HG03095 (cell line): ENCODE data around the gene ZCCHC14.

ENCODE experiments used
- ATAC-seq: cut with Tn5 transposase; IDR thresholded peaks from one replicate; pipeline ENCODE4 v1.9.1; 2021; ENCODE audit warnings: moderate library complexity; ENCODE audit not compliant: unreplicated experiment

ZCCHC14 gene

GRCh38 chr16:87492721-87493607 is at the start of gene ZCCHC14:
ZCCHC14 (minus strand) TSS chr16:87493024; CDS start chr16:87492238, 786 bp downstream.
- ATAC-seq, result peak; percentile 90

DNA sequence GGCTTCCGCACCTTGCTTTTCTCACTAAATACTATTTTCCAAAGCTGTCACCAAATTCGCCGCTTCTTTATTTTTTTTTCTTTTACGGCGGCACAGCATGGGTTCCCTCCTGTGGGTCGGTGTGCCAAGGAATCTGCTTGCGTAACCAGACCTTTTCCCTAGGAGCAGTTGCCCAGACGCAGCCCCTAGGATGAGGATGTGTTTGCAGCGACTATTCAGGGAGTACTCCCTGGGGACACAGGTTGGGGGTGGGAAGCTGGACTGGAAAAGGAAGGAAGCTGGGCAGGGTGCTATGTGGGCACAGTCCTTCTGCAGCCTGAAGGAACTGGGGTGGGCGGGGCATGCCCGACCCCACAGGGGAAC is 49.0 kb upstream of the ZCCHC14 start:
- no peak for ATAC-seq

DNA sequence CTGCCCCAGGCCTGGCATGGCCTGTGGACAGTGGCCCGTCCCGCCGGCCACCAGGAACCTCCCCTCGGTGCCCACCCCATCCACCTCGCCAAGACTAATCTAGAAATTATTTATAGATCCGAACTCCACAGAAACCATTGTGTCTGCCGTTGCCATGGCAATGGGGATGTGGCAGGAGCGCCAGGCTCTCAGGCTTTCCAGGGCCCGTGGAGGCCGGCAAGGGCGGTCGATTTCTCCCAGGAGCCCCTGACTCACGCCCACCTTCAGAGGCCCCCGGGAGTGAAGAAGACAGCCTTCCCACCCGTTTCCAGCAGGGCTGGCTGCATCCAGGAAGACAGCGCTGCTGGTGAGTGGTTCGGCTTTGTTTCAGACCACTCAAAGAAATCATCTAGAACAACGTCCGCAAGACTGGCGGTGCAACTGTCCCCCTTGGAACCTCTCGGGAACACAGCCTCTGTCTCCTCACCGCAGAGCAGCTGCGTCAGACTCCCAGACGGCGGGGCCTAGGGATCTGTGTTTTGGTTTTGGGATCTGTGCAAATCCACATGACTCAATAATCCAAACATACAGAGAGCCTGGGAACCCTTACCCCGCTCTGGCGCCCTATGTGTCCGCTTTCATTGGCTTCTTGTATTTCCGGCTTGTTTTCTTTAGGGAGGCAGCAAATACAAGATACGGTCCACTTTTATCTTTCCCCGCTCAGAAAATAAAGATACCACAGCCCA is 48.5 kb upstream of the ZCCHC14 start:
- no peak for ATAC-seq

DNA sequence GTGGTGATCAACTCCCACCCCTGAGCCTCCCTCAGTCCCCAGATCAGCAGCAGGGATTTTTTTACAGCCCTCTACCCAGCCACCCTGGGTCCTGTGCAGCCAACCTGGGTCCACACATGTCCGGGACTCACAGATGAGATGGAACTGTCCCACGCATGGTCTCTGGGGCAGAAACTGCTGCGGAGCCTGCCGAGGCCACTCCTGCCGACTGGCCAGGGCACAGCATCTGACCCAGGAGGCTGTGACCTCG is 48.0 kb upstream of the ZCCHC14 start:
- no peak for ATAC-seq

DNA sequence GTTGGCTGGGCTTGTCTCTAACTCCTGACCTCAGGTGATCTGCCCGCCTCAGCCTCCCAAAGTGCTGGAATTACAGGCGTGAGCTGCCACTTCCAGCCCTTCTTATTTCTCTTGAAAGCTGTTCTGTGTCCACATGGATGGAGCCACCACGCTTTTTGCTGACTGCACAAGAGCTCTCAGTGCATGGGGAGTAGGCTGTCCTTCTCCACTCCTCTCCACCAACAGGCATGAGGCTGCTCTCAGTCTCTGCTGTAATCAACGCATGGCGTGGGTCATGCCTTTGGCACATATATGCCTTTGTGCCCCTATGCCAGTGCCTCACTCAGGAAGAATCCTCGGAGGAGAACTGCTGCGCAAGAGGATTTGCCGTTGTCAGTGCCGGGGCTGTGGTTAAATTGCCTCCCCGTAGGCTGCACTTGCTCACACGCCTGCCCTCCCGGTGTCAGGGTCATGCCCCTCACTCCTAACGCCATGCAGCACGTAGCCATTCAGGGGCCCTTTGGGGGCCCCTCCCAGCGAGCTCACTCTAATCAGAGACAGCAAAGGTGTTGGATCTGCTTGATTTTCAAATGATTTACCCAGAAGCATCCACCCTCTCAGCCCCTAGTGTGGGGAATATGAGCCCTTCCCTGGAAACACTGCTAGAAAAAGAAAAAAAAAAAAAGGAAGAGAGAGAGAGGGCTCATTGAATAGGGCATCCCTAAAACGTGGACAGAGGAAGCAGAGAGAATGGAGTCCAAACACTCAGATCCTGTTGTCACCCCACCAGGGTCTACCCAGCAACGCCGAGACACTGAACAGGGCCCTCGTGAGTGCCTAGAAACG is 47.5 kb upstream of the ZCCHC14 start:
- no peak for ATAC-seq

- no peak for ATAC-seq
These were observed 46.3 kb upstream of the ZCCHC14 start for GRCh38 chr16:87539113-87539512.

DNA sequence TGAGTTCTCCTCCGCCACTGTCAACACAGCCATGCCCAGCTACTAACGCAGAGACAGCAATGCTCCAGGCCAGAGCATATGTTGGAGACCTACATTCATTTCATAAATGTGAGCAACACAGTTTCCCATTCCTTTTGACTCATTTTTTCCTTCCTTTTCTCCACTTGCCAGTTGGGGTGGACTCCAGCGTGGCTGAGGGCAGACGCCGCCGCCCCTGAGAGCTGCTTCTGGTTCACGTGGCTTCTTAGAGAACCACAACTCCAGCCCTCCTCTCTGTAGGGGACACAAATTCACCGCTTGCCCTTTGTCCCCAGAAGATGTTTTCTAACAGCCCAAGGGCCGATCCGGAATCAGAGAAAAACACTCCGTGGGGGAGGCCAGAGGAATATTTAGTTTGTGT is 45.8 kb upstream of the ZCCHC14 start:
- ATAC-seq, result no peak

GRCh38 chr16:87538160-87538559 is 45.3 kb upstream of the ZCCHC14 start:
- no peak for ATAC-seq

DNA sequence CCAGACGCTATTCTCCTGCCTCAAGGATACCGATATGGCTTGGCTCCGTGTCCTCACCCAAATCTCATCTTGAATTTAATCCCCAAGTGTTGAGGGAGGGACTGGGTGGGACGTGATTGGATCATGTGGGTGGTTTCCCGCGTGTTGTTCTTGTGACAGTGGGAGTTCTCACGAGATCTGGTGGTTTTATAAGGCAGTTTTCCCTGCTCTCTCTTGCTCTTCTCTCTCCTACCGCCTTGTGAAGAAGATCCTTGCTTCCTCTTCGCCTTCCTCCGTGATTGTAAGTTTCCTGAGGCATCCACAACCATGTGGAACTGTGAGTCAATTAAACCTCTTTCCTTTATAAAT is 43.9 kb upstream of the ZCCHC14 start:
- no peak for ATAC-seq

- no peak for ATAC-seq
These were observed 43.3 kb upstream of the ZCCHC14 start for GRCh38 chr16:87535855-87536794.

DNA sequence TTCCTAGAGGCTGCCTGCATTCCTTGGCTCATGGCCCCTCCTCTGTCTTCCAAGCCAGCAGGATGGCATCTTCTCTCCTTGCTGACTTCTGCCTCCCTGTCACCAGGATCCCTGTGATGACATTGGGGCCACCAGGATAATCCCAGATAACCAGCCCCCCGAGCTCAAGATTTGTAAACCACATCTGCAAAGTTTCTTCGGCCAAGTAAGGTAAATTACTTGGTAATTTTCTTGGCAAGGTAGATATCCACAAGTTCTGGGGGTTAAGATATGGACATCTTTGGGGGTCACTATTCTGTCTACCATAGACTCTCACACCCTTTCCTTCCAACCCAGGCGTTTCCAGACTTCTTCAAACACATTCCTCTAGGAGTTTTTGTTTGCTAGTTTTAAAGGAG is 42.6 kb upstream of the ZCCHC14 start:
- ATAC-seq, result no peak

GRCh38 chr16:87534751-87535150 is 41.9 kb upstream of the ZCCHC14 start:
- no peak for ATAC-seq

GRCh38 chr16:87534030-87534653 is 41.3 kb upstream of the ZCCHC14 start:
- ATAC-seq, result no peak

DNA sequence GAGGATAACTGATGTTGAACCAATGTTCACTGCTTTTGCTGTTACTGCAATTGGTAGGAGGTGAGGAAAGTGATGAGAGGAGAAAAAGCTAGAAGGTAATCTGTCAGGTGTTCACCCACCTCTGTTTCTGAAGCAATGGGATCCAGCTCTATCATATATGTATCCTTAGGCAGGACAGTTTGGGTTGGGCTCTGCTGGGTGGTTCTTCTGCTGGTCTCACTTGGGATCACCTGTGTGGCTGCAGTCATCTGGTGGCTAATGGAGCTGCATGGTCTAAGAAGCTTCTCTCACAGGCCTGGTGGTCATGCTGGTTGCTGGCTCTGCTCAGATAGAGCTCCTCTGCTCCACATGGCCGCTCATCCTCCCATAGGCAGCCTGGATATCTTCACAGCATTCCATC is 40.2 kb upstream of the ZCCHC14 start:
- no peak for ATAC-seq

DNA sequence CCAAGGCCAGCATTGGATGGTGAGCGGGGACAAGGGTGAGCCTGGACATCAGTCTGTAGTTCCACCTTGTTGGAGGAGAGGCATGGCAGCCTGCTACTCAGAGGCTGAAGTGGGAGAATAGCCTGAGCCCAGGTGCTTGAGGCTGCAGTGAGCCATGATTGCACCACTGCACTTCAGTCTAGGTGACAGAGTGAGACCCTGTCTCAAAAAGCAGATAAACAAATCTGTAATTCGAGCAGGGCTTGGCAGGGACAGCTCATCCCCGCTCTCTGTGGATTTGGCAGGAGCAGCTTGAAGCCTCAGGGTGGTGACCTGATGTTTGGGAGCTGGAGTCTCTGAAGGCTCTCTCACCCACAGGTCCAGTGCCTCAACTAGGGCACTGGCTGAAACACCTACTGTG is 38.6 kb upstream of the ZCCHC14 start:
- no peak for ATAC-seq

DNA sequence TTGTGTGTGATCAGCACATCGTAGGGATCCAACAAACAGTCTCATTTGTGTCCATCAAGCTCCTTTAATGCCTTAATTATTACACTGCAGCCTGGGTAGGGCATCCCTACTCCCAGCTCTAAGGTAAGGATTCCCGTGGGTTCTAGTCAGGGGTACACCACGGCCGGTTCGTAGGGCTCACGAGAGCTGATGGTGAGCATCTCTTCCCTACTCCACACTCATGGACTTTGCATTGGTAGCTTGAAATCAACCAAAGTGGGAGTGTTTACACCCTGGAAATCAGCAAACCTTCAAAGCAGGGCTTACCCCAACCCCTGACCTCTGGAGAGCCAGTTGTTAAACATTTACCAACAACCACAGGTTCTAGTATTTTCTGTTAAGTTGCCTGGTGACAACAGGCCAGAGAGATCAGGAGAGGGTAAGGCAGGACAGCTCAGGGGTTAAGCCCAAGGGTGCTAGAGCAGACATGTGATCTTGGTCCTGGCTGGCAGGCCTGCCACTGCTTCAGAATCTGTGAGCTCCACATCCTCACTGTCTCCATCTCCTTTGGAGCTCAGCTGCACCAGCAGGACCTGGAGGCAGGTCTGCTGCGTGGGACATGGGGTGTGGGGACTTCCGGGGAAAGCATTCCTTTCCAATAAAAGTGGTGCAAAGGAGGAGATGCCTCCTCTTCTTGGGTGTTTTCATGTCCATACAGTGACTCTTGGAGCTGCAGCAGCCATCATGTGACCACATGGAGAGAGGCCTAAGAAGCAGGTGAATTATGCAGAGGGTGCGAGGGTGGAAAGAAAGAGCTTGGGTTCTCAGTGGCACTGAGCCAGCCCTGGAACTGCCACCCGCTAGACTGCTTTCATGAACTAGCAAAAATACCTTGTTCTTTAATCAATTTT is 36.1 kb upstream of the ZCCHC14 start:
- ATAC-seq, result no peak

- no peak for ATAC-seq
These were observed 34.4 kb upstream of the ZCCHC14 start for GRCh38 chr16:87527055-87527724.

DNA sequence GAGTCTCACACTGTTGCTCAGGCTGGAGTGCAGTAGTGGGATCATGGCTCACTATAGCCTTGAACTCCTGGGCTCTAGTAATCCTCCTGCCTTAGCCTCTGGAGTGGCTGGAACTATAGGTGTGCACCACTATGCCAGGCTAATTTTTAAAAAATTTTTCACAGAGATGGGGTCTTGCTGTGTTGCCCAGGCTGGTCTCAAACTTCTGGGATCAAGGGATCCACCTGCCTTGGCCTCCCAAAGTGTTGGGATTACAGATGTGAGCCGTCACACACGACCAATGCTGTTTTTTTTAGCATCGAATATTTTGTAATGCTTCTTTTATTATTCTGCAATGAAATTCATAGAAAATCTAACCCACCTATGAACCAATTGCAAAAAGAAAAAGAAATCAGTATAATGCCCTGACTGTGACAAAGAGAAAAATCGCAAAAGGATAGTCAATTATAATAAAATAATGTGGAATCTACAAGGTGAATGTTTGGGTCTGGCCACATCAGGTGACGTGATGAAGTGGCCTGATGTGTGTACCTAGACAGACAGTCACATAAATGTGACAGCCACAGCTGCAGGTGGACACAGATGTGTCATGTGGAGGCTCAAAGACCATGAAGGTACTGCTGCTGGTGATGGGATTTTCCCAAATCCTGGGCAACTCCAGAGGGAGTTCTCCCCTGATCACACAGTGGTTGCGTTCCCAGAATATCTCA is 33.6 kb upstream of the ZCCHC14 start:
- no peak for ATAC-seq
